HUES48 (cell line): ENCODE data around the gene NOL11.

Source experiments
- H3K27ac ChIP-seq: one replicate; pipeline ENCODE4 v1.7.0; 2013; ENCODE audit warnings: low read depth, low read length, inconsistent platforms
- H3K27me3 ChIP-seq: 2 replicates; pipeline ENCODE4 v1.6.1; 2013; ENCODE audit warnings: mild to moderate bottlenecking, low read length; ENCODE audit not compliant: control insufficient read depth, insufficient read depth
- H3K36me3 ChIP-seq: 2 replicates; pipeline ENCODE4 v1.6.1; 2013; ENCODE audit warnings: low read length; ENCODE audit not compliant: control insufficient read depth, insufficient read depth
- H3K4me1 ChIP-seq: 2 replicates; pipeline ENCODE4 v1.6.1; 2013; ENCODE audit warnings: mild to moderate bottlenecking, low read length; ENCODE audit not compliant: control insufficient read depth, insufficient read depth
- H3K4me3 ChIP-seq: 2 replicates; pipeline ENCODE4 v1.5.1; 2013; ENCODE audit warnings: mild to moderate bottlenecking, low read depth, low read length
- H3K9ac ChIP-seq: 2 replicates; pipeline ENCODE4 v1.6.1; 2013; ENCODE audit warnings: mild to moderate bottlenecking, low read depth, low read length, moderate library complexity
- H3K9me3 ChIP-seq: 2 replicates; pipeline ENCODE4 v1.6.1; 2013; ENCODE audit warnings: low read length; ENCODE audit not compliant: control insufficient read depth, insufficient read depth

The NOL11 gene

DNA sequence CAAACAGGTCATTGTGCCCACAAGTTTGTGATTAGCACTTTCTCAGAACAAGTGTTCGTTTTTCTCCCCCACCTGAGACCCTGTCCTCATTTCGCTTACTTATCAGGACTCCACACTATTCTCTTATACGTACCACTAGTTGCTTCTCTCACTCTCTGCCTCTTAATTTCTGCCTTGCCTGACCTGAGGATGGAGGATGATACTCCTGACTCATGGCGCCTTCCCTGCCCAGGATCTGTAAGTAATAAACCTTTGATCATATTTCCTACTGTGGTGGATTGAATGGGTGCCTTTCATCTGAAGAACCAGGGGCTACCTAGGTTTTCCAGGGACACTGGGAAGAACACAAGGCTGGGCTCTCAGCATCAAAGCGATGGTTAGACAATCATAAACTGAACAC is 67.8 kb downstream of the NOL11 start:
- H3K27me3 ChIP-seq = no peaks in the 10 kb centered on the region
- H3K9ac ChIP-seq = no peak overlapping the region
- no peak overlapping the region for H3K4me3 ChIP-seq
- H3K4me1 ChIP-seq = no peaks in the 10 kb centered on the region
- H3K27ac ChIP-seq = no peak overlapping the region
- H3K9me3 ChIP-seq = no peaks in the 10 kb centered on the region
- H3K36me3 ChIP-seq = no peaks in the 10 kb centered on the region
